Astrocyte of the hippocampus (primary cell): ENCODE measurements around the gene MYBPH.

Experiments used
- DNase-seq: peaks from one replicate; pipeline ENCODE4 v3.0.0; 2011; ENCODE audit warnings: low read depth, low spot score

The MYBPH gene

GRCh38 chr1:203166192-203166940, 9.3 kb downstream of the MYBPH start:
- DNase-seq: no peak

- no peak for DNase-seq
These were observed 9.8 kb downstream of the MYBPH start for GRCh38 chr1:203165800-203166161.

- DNase-seq: no peak
These were observed 10.4 kb downstream of the MYBPH start for GRCh38 chr1:203165101-203165799.

GRCh38 chr1:203163891-203164635, 11.6 kb downstream of the MYBPH start:
- no peak for DNase-seq

GRCh38 chr1:203162403-203162802, 13.2 kb downstream of the MYBPH start:
- DNase-seq: no peak

- no peak for DNase-seq
These were observed 13.9 kb downstream of the MYBPH start for GRCh38 chr1:203161703-203162102.

GRCh38 chr1:203161175-203161574, 14.5 kb downstream of the MYBPH start:
- DNase-seq: no peak

GRCh38 chr1:203159844-203160243, 15.8 kb downstream of the MYBPH start:
- DNase-seq: no peak

GRCh38 chr1:203158960-203159665, 16.5 kb downstream of the MYBPH start:
- no peak for DNase-seq

- no peak for DNase-seq
These were observed 17.2 kb downstream of the MYBPH start for GRCh38 chr1:203158423-203158822.

GRCh38 chr1:203156280-203156679, 19.3 kb downstream of the MYBPH start:
- no peak for DNase-seq

- DNase-seq: no peak
These were observed 21.4 kb downstream of the MYBPH start for GRCh38 chr1:203153989-203154821.

GRCh38 chr1:203153051-203153988, 22.3 kb downstream of the MYBPH start:
- DNase-seq: peak; percentile 75

GRCh38 chr1:203152158-203153034, 23.2 kb downstream of the MYBPH start:
- DNase-seq: peak; percentile 83

GRCh38 chr1:203151362-203152157, 24.1 kb downstream of the MYBPH start:
- no peak for DNase-seq

GRCh38 chr1:203150511-203151297, 24.9 kb downstream of the MYBPH start:
- no peak for DNase-seq

- no peak for DNase-seq
These were observed 26.3 kb downstream of the MYBPH start for GRCh38 chr1:203149188-203149840.
